Erythroblast (primary cell): ENCODE data around the gene FBXO42.

ENCODE experiments used
- GATA1 ChIP-seq: IDR thresholded peaks from 2 replicates; pipeline ENCODE4 v1.6.1; 2011; ENCODE audit warnings: low read depth, mild to moderate bottlenecking, control low read depth, low read length, moderate library complexity
- POLR2A ChIP-seq: IDR thresholded peaks from 2 replicates; pipeline ENCODE4 v1.6.1; 2011; ENCODE audit warnings: mild to moderate bottlenecking, low read length

DNA sequence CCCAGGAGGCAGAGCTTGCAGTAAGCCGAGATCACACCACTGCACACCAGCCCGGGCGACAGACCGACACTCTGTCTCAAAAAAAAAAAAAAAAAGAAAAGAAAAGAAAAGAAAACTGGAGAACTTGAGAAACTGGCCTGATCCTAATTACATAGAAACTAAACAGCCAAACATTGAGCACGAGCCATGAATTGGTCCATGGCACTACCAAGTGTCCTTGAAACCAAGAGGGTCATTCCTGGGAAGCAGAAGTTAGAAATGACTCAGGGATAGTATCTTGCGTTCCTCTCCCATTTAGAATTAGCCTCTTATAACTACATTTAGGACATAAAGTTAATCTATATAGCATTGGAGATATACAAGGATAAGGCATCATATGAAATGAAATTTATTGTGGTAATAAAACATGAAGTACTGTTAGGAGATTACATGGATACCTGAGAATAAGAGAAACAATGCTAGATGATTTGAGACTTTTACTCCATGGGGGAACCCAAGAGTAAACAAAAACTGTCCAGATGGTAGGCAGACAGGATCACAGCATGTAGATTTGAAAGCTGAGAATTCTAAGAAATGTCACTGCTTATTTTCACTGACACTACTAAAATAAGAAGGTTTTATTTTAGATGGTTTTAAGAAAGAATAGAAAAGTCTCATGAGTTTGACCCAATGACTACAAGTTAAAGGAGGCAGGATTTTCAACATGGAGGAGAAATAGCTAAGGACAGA is 75.8 kb downstream of the FBXO42 start:
- no peak for TF ChIP-seq POLR2A
- no peak for TF ChIP-seq GATA1
